Stimulated activated CD4-positive, alpha-beta T cell treated with anti-CD3 and anti-CD28 coated beads, Interleukin-1b, Interleukin-23, amount 100 ng/mL, for 4 hours (primary cell): ENCODE data around the gene SFTPA1.
"Not testable (repeated sequence)": the region's sequence is repeated elsewhere in the genome, so short reads cannot be mapped to it uniquely, and the experiment has no call there.

Experiments used
- DNase-seq, 2 donors: peaks; one replicate each; pipeline ENCODE4 v3.0.0-alpha.2; 2020; ENCODE audit warnings: low read depth in 2 of 2

The SFTPA1 gene

DNA sequence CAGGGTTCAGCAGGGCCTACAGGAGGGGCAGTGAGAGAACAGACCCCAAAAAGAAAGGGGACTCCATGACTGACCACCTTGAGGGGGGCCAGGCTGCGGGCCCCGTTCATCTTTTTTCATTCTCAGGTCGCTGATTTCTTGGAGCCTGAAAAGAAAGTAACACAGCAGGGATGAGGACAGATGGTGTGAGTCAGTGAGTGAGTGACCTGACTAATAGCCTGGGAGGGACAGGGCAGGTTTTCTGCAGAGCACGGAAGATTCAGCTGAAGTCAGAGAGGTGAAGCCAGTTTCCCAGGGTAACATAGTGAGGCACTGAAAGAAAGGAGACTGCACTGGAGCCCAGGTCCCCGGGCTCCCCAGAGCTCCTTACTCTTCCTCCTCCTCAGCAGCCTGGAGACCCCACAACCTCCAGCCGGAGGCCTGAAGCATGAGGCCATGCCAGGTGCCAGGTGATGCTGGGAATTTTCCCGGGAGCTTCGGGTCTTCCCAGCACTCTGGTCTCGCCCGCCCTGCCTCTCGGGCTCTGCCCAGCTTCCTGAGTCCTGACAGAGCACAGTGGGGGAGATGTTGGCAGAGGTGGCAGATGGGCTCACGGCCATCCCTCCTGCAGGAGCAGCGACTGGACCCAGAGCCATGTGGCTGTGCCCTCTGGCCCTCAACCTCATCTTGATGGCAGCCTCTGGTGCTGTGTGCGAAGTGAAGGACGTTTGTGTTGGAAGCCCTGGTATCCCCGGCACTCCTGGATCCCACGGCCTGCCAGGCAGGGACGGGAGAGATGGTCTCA lies 646 bp downstream of the SFTPA1 start:
- DNase-seq, result not testable (repeated sequence)

DNA sequence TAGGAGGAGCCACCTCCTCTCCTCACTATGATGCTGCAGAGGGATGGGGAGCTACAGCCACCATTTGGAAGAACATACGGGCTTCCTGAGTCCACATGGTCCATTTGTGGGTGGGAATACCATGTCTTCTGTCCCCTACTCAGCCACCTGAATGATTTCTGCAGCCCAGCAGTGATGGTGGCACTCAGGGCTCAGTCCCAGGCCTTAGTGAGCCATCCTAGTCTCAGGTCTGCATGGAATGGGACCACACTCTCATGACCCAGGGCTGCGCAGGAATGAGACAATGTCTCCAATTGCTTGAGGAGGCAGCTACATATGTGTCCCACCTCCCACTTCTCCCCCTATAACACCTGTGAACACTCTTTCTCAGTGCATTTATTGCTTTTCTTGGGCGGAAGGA lies 4.8 kb downstream of the SFTPA1 start:
- DNase-seq, result no peak

DNA sequence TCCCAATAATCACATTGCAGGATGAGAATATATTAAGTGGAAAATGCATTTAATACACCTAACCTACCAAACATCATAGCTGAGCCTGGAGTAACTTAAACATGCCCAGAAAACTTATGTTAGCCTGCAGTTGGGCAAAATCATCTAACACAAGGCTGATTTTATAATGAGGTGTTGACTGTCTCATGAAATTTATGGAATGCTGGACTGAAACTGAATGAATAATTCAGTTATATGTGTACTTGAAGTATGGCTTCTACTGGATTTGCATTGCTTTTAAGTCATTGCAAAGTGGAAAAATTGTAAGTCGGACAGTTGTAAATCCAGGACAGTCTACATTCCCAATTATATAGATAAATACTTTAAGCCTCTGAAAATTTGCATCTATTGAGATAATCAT lies 5.4 kb downstream of the SFTPA1 start:
- no peak for DNase-seq

DNA sequence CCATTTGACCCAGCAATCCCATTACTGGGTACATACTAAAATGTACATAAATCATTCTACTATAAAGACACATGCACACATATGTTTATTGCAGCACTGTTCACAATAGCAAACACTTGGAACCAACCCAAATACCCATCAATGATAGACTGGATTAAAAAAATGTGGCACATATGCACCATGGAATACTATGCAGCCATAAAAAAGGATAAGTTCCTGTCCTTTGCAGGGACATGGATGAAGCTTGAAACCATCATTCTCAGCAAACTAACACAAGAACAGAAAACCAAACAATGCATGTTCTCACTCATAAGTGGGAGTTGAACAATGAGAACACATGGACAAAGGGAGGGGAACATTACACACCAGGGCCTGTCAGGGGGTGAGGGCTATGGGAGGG lies 12.9 kb downstream of the SFTPA1 start:
- not testable (repeated sequence) for DNase-seq

DNA sequence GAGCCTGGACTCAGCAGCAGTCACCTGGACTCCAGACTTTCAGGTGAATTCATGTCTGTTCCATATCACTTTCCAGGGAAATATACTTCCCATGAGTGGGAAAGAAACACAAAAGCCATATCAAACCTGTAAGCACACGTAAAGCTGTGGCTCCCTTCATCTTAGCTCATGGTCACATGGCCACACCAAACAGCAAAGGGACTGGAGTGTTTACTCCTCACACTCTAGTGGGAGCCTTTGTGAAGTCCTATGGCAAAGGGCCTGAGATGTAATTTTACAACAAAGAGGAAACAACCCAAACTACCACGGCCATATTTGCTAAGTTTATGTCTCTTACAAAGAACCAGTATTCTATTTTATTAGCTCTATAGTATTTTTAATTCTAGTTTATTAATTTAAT lies 16.3 kb downstream of the SFTPA1 start:
- DNase-seq, result no peak

DNA sequence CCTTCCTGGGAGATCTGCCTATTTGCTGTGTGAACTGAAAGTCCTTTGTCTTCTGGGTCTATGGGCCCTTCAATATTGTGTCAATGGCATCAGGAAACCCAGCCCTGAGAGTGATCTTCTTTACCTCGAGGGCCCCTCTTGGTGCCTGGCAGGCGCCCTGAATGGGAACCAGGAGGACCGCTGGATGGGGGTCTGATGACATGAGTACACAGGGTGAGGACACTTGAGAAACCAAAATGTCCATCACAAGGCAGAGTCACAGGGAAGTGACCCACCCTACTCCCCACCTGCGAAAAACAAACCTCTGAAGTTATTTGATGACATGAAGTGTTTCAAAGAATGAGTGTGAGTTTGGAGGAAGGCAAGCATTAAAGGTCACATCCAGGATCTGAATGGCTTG lies 17.3 kb downstream of the SFTPA1 start:
- no peak for DNase-seq

DNA sequence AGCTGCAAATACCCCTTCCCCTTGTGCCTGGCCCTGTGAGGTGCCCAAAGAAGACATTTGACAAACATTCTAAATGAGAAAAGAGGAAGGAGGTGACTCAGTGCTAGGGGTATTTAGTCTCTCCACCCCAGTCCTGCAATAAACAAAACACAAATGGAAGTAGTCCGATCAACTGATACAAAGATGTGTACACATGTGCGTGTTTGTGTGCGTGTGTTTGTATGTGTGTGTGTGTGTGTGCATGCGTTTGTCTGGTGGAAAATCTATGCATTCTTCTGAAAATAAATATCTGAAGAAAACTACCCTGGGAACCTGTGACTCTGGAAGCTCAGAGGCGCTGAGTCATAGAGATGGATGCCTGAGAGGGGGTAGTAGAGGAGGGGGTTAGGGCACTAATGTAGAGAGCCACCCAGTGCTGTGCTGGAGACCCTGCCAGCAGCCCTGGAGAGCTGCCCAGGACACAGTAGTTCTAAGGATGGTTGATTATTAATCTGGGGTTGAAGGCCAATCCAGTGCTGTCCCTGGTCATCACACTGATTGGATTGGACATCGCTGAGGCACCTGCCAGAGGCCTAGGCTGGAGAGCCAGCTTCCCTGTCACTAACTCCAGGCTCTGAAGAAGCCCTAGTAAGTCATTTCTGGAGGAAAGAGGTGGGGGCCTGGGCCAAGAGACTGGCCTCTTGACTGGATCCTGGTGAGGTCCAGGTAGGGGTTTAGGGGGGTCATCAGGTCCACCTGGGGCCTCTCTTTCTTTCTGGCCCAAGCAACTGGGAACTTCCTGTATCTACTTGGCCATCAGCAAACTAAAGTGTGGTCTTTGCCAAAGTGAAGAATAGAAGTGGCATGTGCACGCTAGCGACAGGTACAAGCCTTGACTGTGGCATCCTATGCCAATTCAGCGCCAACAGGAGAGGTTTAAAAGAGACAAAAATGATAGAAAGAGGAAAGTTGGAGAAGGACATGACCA lies 18.5 kb downstream of the SFTPA1 start:
- DNase-seq, result no peak

DNA sequence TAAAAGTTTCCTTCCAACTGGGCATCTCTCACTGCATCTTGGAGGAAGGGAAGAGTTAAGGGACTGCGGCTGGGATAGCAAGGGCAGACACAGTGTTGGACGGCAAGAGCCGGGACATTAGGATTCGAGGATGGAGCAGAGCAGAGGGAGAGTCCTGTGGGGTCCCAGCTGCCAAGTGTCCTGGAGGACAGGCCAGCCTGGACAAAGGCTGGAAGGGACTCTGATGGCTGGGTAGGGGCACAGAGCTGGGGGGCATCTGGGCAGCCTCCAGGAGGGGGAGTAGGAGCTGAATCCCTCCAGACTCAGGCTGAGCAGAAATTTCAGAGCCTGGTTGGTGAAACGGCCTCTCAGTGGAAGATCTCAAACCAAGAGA lies 19.2 kb downstream of the SFTPA1 start:
- no peak for DNase-seq

DNA sequence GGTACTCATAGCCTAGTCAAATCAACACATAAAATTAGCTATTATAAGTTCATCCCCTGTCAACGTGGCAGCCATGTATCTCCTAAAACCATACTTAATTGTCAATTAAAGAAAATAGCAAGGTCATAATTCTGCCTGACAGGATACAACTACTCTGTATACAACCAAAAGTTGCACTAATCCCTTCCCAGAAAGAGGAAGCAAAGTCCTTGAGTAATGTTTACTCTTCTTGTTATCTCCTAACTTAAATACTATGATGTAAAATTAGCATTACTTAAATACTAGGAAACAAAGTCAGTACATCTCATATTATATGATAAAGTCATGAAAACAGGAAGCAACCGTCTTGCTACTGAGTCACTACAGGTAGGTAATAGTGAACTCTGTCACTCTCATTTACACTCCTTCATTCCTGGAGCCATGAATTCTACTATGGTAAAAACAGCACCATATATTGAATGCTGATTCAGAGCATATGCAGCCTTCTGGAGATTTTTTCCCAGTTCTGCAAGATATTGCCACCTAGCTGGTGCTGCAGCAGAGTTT lies 26.0 kb downstream of the SFTPA1 start:
- DNase-seq, result not testable (repeated sequence)

DNA sequence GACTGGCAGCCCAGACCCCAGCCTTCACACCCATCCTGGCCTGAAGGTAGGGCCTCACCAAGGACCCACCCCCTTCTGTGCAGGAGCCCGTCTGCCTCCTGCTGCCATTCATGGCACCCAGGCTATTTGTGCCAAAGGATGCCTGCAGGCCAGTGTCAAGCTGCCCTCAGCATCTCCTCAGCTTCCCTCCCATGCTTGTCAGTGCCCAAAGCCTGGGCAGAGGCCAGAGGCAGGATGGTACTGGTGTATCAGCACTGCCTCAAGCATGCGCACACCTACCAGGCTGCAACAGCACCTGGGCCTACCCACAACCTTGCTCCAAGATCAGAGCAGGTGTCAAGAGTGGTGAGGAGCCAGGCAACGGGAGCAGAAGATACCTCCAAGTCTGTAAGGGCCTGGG lies 27.6 kb downstream of the SFTPA1 start:
- no peak for DNase-seq

DNA sequence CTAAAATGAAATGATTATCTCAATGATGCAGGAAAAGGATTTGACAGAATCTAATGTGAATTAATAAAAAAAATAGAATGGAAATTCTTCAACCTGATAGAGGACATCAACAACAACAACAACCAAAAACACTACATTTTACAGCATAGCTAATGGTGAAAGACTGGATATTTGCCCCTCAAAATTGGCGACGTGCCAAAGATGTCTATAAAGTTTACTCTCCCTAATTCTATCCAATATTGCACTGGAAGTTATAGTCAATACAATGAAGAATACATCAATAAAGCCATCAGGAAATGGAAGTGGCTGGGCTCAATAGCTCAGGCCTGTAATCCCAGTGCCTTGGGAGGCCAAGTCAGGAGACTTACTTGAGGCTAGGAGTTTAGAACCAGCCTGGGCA lies 42.0 kb downstream of the SFTPA1 start:
- DNase-seq, result not testable (repeated sequence)

DNA sequence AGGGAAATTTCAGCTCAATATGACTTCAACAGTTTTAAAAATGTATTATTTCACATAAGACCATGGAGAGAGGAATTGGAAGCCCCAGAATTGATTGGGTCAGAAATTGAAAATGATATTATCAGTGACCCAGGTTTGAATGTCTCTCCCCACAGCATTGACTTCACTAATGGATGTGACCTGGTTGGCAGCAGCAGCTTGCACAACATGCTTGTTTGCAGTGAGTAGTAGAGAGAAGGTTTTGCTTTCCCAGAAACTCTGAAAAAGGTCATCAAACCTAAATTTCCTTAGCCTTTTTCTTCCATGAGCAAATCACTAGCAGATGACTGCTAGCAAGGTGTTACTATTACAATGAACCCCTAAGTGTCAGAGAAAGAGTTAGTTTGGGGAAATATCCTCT lies 52.5 kb downstream of the SFTPA1 start:
- not testable (repeated sequence) for DNase-seq

DNA sequence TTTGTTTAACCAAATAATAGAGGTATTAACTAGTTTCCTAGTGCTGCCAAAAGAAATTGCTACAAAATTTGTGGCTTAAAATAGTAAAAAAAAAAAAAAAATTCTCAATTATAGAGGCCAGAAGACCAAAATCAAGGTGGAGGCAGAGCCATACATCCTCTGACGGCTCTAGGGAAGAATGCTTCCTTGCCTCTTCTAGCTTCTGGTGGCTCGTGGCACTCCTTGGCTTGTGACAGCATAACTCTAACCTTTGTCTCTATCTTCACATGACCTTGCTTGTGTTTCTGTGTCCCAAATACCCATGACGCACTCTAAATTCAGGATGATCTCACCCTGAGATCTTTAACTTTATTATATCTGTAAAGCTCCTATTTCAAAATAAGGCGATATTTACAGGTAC lies 53.9 kb downstream of the SFTPA1 start:
- DNase-seq, result not testable (repeated sequence)
